ENCODE results near the gene RAPSN. TPM values are rescaled to one million over a fixed set of nuclear protein-coding genes. Genes with fewer than 3 reads are reported as not detected.

The RAPSN gene
- total and polyA plus RNA-seq, 2 donors (not counting 1 experiment from before 2014, with no cell fraction given): 0.25 to 1.0 TPM

DNA sequence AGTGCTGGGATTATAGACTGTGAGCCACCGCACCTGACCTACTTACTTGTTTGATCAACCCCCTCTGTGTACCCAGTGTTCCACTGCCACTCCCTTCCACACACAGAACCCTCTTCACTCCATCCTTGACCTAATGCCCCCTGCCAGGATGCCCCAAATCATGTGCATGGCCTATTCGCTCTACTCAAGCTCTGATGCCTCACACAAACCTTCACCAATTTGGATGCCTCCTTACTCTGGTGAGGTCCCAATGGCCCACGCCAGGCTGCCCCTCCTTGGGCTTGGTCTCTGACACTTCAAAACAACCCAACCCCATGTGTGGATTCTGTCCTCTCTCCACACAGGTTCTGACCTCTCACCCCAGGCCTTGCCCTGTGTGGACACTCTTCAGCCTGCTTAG lies 13.2 kb downstream of the RAPSN start:
- H3K27me3 Mint-ChIP-seq: no peaks in the 10 kb centered on the region
- H3K27ac ChIP-seq (ENCODE audit: low read length in 2 of 2): no peak overlapping the region
- peaks cover 0 to 6% (median 0%) of the 10 kb centered on the region in 3 donors for H3K9me3 ChIP-seq (ENCODE audit: control extremely low read depth in 1 of 3, control insufficient read depth in 2 of 3, insufficient read depth in 1 of 3, low read length in 2 of 3)
- TF ChIP-seq, protein P1, sequence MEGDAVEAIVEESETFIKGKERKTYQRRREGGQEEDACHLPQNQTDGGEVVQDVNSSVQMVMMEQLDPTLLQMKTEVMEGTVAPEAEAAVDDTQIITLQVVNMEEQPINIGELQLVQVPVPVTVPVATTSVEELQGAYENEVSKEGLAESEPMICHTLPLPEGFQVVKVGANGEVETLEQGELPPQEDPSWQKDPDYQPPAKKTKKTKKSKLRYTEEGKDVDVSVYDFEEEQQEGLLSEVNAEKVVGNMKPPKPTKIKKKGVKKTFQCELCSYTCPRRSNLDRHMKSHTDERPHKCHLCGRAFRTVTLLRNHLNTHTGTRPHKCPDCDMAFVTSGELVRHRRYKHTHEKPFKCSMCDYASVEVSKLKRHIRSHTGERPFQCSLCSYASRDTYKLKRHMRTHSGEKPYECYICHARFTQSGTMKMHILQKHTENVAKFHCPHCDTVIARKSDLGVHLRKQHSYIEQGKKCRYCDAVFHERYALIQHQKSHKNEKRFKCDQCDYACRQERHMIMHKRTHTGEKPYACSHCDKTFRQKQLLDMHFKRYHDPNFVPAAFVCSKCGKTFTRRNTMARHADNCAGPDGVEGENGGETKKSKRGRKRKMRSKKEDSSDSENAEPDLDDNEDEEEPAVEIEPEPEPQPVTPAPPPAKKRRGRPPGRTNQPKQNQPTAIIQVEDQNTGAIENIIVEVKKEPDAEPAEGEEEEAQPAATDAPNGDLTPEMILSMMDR (IDR thresholded peaks at IDR 0.05): no peak
- TF ChIP-seq EZH2 (IDR thresholded peaks at IDR 0.05; ENCODE audit: borderline replicate concordance, insufficient read depth, low read depth, low read length, poor library complexity, severe bottlenecking): no peak
- no peak for ATAC-seq (ENCODE audit: low read depth)
- H3K79me2 ChIP-seq (ENCODE audit: control insufficient read depth, insufficient read depth, low read length): no peaks in the 10 kb centered on the region
- WGBS (ENCODE audit: insufficient coverage): 100% methylated on average over 3 of the region's 3 CpGs
- H3K4me2 ChIP-seq (replicated peaks; ENCODE audit: low read depth, low read length, poor library complexity, severe bottlenecking): no peak overlapping the region
- CTCF ChIA-PET: no interaction called here
- no peaks in the 10 kb centered on the region for H3K4me1 ChIP-seq (ENCODE audit: control insufficient read depth in 2 of 2, insufficient read depth in 2 of 2, low read length in 2 of 2)
- H3K4me3 Mint-ChIP-seq: no peak overlapping the region
- H3K9me3 Mint-ChIP-seq (ENCODE audit: insufficient read depth): no peaks in the 10 kb centered on the region
- DNase-seq: no peak
- POLR2A ChIA-PET: no interaction called here
- no peak overlapping the region for H3K9ac ChIP-seq (ENCODE audit: low read length)
- H4K20me1 ChIP-seq (ENCODE audit: control insufficient read depth, insufficient read depth, low read length, poor library complexity, severe bottlenecking): no peaks in the 10 kb centered on the region
- H3K4me3 ChIP-seq (ENCODE audit: control extremely low read depth in 1 of 5, extremely low read depth in 1 of 5, insufficient read depth in 1 of 5, low read depth in 2 of 5, low read length in 4 of 5): no peak overlapping the region
- no peak overlapping the region for H2AFZ ChIP-seq (ENCODE audit: insufficient read depth, low read depth, low read length, poor library complexity, severe bottlenecking)
- H3K4me1 Mint-ChIP-seq: no peaks in the 10 kb centered on the region
- no peak overlapping the region for H3K27ac Mint-ChIP-seq
- H3K36me3 ChIP-seq (replicated peaks in 1 of 2; ENCODE audit: control extremely low read depth in 1 of 2, control insufficient read depth in 1 of 2, extremely low read depth in 1 of 2, insufficient read depth in 2 of 2, low read length in 1 of 2): no peaks in the 10 kb centered on the region
- no peaks in the 10 kb centered on the region for H3K27me3 ChIP-seq (replicated peaks in 1 of 4; ENCODE audit: control extremely low read depth in 1 of 4, control insufficient read depth in 3 of 4, insufficient read depth in 4 of 4, low read length in 3 of 4)
- intact Hi-C loops (cut with micrococcal nuclease): no loop called here

DNA sequence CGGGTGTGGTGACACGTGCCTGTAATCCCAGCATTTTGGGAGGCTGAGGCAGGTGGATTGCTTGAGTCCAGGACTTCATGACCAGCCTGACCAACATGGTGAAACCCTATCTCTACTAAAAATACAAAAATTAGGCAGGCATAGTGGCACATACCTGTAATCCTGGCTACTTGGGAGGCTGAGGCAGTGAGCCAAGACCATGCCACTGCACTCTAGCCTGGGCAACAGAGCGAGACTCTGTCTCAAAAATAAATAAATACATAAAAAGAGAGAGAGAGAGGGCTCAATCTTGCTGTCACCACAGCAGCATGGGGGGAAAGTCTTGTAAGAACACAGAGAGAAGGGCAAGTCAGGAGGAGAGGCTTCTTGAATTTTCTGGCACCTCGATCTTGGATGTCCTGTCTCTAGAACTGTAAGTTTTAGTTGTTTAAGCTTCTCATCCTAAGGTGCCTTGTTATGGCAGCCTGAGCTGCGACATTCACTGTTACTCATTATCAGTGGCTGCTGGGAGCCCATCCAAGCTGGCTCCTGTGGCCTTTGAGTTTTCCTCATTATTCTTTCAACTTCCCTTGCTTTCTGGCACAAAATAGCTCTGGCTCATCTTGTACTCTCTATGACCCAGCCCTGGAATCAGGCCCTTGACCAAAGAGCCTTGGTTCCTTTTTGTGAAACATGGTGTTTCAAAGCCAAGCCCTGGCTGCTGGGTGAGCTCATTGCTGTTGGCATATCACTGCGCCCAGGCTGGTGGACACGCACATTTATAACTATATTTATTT lies 14.7 kb downstream of the RAPSN start:
- TF ChIP-seq, protein P1 (IDR thresholded peaks at IDR 0.05): no peak
- TF ChIP-seq EZH2 (IDR thresholded peaks at IDR 0.05; ENCODE audit: borderline replicate concordance, insufficient read depth, low read depth, low read length, poor library complexity, severe bottlenecking): no peak
- H3K9me3 Mint-ChIP-seq (ENCODE audit: insufficient read depth): no peaks in the 10 kb centered on the region
- H3K9ac ChIP-seq (ENCODE audit: low read length): no peak overlapping the region
- H3K27ac ChIP-seq (ENCODE audit: low read length in 2 of 2): no peak overlapping the region
- no peaks in the 10 kb centered on the region for H3K36me3 ChIP-seq (replicated peaks in 1 of 2; ENCODE audit: control extremely low read depth in 1 of 2, control insufficient read depth in 1 of 2, extremely low read depth in 1 of 2, insufficient read depth in 2 of 2, low read length in 1 of 2)
- H3K4me1 Mint-ChIP-seq: no peaks in the 10 kb centered on the region
- H3K9me3 ChIP-seq (ENCODE audit: control extremely low read depth in 1 of 3, control insufficient read depth in 2 of 3, insufficient read depth in 1 of 3, low read length in 2 of 3): peaks cover 0 to 6% (median 0%) of the 10 kb centered on the region in 3 donors
- CTCF ChIA-PET: interaction anchor here (1.6 kb wide), 1 partner anchor 22 kb away, joined by 4 read pairs; no protein-coding TSS in a partner anchor
- no peaks in the 10 kb centered on the region for H3K4me1 ChIP-seq (ENCODE audit: control insufficient read depth in 2 of 2, insufficient read depth in 2 of 2, low read length in 2 of 2)
- no peaks in the 10 kb centered on the region for H3K79me2 ChIP-seq (ENCODE audit: control insufficient read depth, insufficient read depth, low read length)
- no peaks in the 10 kb centered on the region for H3K27me3 Mint-ChIP-seq
- no peaks in the 10 kb centered on the region for H3K27me3 ChIP-seq (replicated peaks in 1 of 4; ENCODE audit: control extremely low read depth in 1 of 4, control insufficient read depth in 3 of 4, insufficient read depth in 4 of 4, low read length in 3 of 4)
- ATAC-seq (ENCODE audit: low read depth) (no peak), DNase-seq (no peak)
- H2AFZ ChIP-seq (ENCODE audit: insufficient read depth, low read depth, low read length, poor library complexity, severe bottlenecking): no peak overlapping the region
- H3K4me2 ChIP-seq (replicated peaks; ENCODE audit: low read depth, low read length, poor library complexity, severe bottlenecking): no peak overlapping the region
- H4K20me1 ChIP-seq (ENCODE audit: control insufficient read depth, insufficient read depth, low read length, poor library complexity, severe bottlenecking): no peaks in the 10 kb centered on the region
- WGBS (ENCODE audit: insufficient coverage): 91% methylated on average over 6 of the region's 7 CpGs
- H3K4me3 ChIP-seq (ENCODE audit: control extremely low read depth in 1 of 5, extremely low read depth in 1 of 5, insufficient read depth in 1 of 5, low read depth in 2 of 5, low read length in 4 of 5): no peak overlapping the region
- intact Hi-C loops (cut with micrococcal nuclease): no loop called here
- POLR2A ChIA-PET: interaction anchor here (0.7 kb wide), 1 partner anchor 109 kb away, joined by 3 read pairs; no protein-coding TSS in a partner anchor
- H3K4me3 Mint-ChIP-seq: no peak overlapping the region
- H3K27ac Mint-ChIP-seq: no peak overlapping the region
